HCT116 (cell line): Measurements from ENCODE around the gene AIRE. TPM values are rescaled to one million over a fixed set of nuclear protein-coding genes. Genes with fewer than 3 reads are reported as not detected.

Experiments
- ATAC-seq: fragments of 200-7000 bp; cut with Tn5 transposase; 2 replicates; pipeline ENCODE4 v1.9.1; 2020; ENCODE audit warnings: mild to moderate bottlenecking, moderate library complexity
- BruUV-seq: library from RNA; stranded (reverse); fragments of 400-500 nt; replicated peaks from 2 replicates; lab custom pipeline; 2021; lab: Mats Ljungman, UMichigan
- CTCF ChIA-PET: fragments of 300-600 bp; sonication (Branson Sonifier 250); formaldehyde crosslinking; loops from one replicate; lab custom pipeline; 2021; ENCODE audit warnings: antibody characterized with exemption; lab: Charles Lee
- POLR2A ChIA-PET: fragments of 300-600, 350-600 bp; sonication (Branson Sonifier 250); formaldehyde crosslinking; loops from one replicate; lab custom pipeline; 2021; ENCODE audit warnings: antibody characterized with exemption; lab: Charles Lee
- RAD21 ChIA-PET, 2 experiments: fragments of 300-600 bp; sonication (Branson Sonifier 250); formaldehyde crosslinking; loops; one replicate each; lab custom pipeline; 2023; ENCODE audit warnings: low total read pairs in 2 of 2; ENCODE audit not compliant: uncharacterized antibody in 2 of 2, unreplicated experiment in 2 of 2, low non-redundant PET in 1 of 2; lab: Charles Lee
- DNase-seq: peaks from one replicate; pipeline ENCODE4 v3.0.0-alpha.2; 2010; ENCODE audit warnings: low read depth, low spot score
- H2AFZ ChIP-seq: fragments of 200-600 bp; shearing (Covaris generic), sonication (generic); 2 replicates; pipeline ENCODE4 v1.6.1; 2017; ENCODE audit warnings: low read depth, mixed run types, mixed read lengths, antibody characterized with exemption, low read length; ENCODE audit not compliant: poor library complexity, severe bottlenecking
- H3K27ac ChIP-seq: 2 replicates; pipeline ENCODE4 v1.5.1; 2012; ENCODE audit warnings: low read depth, low read length
- H3K27me3 ChIP-seq: fragments of 200-600 bp; sonication (generic); 2 replicates; pipeline ENCODE4 v1.6.1; 2016; ENCODE audit warnings: mixed run types, low read length, mixed read lengths; ENCODE audit not compliant: insufficient read depth
- H3K36me3 ChIP-seq, 2 experiments: fragments of 200-500 bp in 1 of 2; fragments of 200-600 bp in 1 of 2; sonication (Bioruptor generic) in 1 of 2; sonication (generic) in 1 of 2; 2 replicates each; pipeline versions ENCODE4 v1.5.1 to v1.6.1; 2014 to 2016; ENCODE audit warnings: low read length in 2 of 2, inconsistent platforms in 1 of 2, mixed read lengths in 1 of 2, mixed run types in 1 of 2; ENCODE audit not compliant: insufficient read depth in 2 of 2, control insufficient read depth in 1 of 2
- H3K4me1 ChIP-seq, 2 experiments: fragments of 200-600 bp in 1 of 2; sonication (generic) in 1 of 2; 2 replicates each; pipeline versions ENCODE4 v1.5.1 to v1.6.1; 2012 to 2017; ENCODE audit warnings: low read length in 2 of 2, inconsistent platforms in 1 of 2, mild to moderate bottlenecking in 1 of 2, mixed read lengths in 1 of 2, mixed run types in 1 of 2, moderate library complexity in 1 of 2; ENCODE audit not compliant: insufficient read depth in 2 of 2, control insufficient read depth in 1 of 2
- H3K4me2 ChIP-seq: fragments of 200-600 bp; sonication (generic); 2 replicates; pipeline ENCODE4 v1.6.1; 2017; ENCODE audit warnings: mixed run types, low read length, mixed read lengths
- H3K4me3 ChIP-seq, 2 experiments: fragments of 200-600 bp in 1 of 2; sonication (generic) in 1 of 2; replicated peaks in 1 of 2; 2 replicates each; pipeline ENCODE4 v1.5.1; 2011 to 2016; ENCODE audit warnings: low read length in 2 of 2, control low read depth in 1 of 2, low read depth in 1 of 2, mild to moderate bottlenecking in 1 of 2, mixed read lengths in 1 of 2, mixed run types in 1 of 2
- H3K79me2 ChIP-seq: fragments of 200-600 bp; sonication (generic); 2 replicates; pipeline ENCODE4 v1.6.1; 2017; ENCODE audit warnings: mild to moderate bottlenecking, mixed run types, low read length, moderate library complexity, mixed read lengths; ENCODE audit not compliant: insufficient read depth
- H3K9ac ChIP-seq: fragments of 200-600 bp; sonication (generic); 2 replicates; pipeline ENCODE4 v1.6.1; 2016; ENCODE audit warnings: low read length, mixed read lengths
- H3K9me2 ChIP-seq: fragments of 200-600 bp; sonication (generic), shearing (Covaris generic); 2 replicates; pipeline ENCODE4 v1.6.1; 2017; ENCODE audit warnings: mixed run types, mild to moderate bottlenecking, moderate library complexity; ENCODE audit not compliant: insufficient read depth
- H3K9me3 ChIP-seq, 2 experiments: fragments of 200-500 bp in 1 of 2; fragments of 200-600 bp in 1 of 2; sonication (Bioruptor generic) in 1 of 2; sonication (generic) in 1 of 2; 2 replicates each; pipeline ENCODE4 v1.6.1; 2014 to 2017; ENCODE audit warnings: low read length in 2 of 2, mixed read lengths in 2 of 2, inconsistent platforms in 1 of 2, low read depth in 1 of 2, mild to moderate bottlenecking in 1 of 2, mixed run types in 1 of 2, moderate library complexity in 1 of 2; ENCODE audit not compliant: control insufficient read depth in 1 of 2, insufficient read depth in 1 of 2
- H4K20me1 ChIP-seq: fragments of 200-600 bp; sonication (generic), shearing (Covaris generic); 2 replicates; pipeline ENCODE4 v1.6.1; 2017; ENCODE audit warnings: mixed run types, mild to moderate bottlenecking, moderate library complexity; ENCODE audit not compliant: insufficient read depth
- CBX3 ChIP-seq: IDR thresholded peaks from 2 replicates; pipeline ENCODE4 v1.6.1; 2012; ENCODE audit warnings: low read depth
- CEBPB ChIP-seq: IDR thresholded peaks from 2 replicates; pipeline ENCODE4 v1.6.1; 2012; ENCODE audit warnings: low read depth
- CTCF ChIP-seq, 3 experiments: fragments of 200-600 bp in 1 of 3; sonication (generic) in 1 of 3; IDR thresholded peaks in 2 of 3; conservative IDR thresholded peaks in 1 of 3; 2 replicates each; pipeline ENCODE4 v1.5.1; 2012 to 2017; ENCODE audit warnings: low read depth in 2 of 3, low read length in 2 of 3, antibody characterized with exemption in 1 of 3, borderline replicate concordance in 1 of 3, control low read depth in 1 of 3, mild to moderate bottlenecking in 1 of 3, mixed read lengths in 1 of 3, mixed run types in 1 of 3, moderate library complexity in 1 of 3; ENCODE audit not compliant: insufficient read depth in 1 of 3
- EZH2 ChIP-seq: fragments of 200-600 bp; sonication (generic); IDR thresholded peaks from 2 replicates; pipeline ENCODE4 v1.6.1; 2017; ENCODE audit warnings: antibody characterized with exemption, mixed run types
- EZH2phosphoT487 ChIP-seq: fragments of 200-600 bp; IDR thresholded peaks from 2 replicates; pipeline ENCODE4 v1.6.1; 2018; ENCODE audit warnings: antibody characterized with exemption, borderline replicate concordance
- POLR2A ChIP-seq: IDR thresholded peaks from 2 replicates; pipeline ENCODE4 v1.7.0; 2011; ENCODE audit warnings: borderline replicate concordance; ENCODE audit not compliant: insufficient read depth, insufficient read length; ENCODE audit errors: extremely low read depth
- POLR2AphosphoS5 ChIP-seq: IDR thresholded peaks from 2 replicates; pipeline ENCODE4 v1.6.1; 2011; ENCODE audit warnings: mild to moderate bottlenecking, low read depth, low read length, moderate library complexity
- REST ChIP-seq: IDR thresholded peaks from 2 replicates; pipeline ENCODE4 v1.6.1; 2012; ENCODE audit warnings: low read depth
- SIN3A ChIP-seq: IDR thresholded peaks from 2 replicates; pipeline ENCODE4 v1.6.1; 2012; ENCODE audit warnings: low read depth
- SRF ChIP-seq: IDR thresholded peaks from 2 replicates; pipeline ENCODE4 v1.6.1; 2012; ENCODE audit warnings: low read depth
- TCF7L2 ChIP-seq: IDR thresholded peaks from 2 replicates; pipeline ENCODE4 v1.7.0; 2011; ENCODE audit warnings: borderline replicate concordance, inconsistent platforms; ENCODE audit not compliant: insufficient read depth, insufficient read length; ENCODE audit errors: extremely low read depth
- YY1 ChIP-seq: IDR thresholded peaks from 2 replicates; pipeline ENCODE4 v1.6.1; 2011; ENCODE audit warnings: low read length, low read depth, moderate library complexity, mild to moderate bottlenecking; ENCODE audit not compliant: insufficient replicate concordance; ENCODE audit errors: extremely low read depth
- ZBTB33 ChIP-seq: IDR thresholded peaks from 2 replicates; pipeline ENCODE4 v1.6.1; 2011; ENCODE audit warnings: mild to moderate bottlenecking, low read length, moderate library complexity; ENCODE audit not compliant: insufficient replicate concordance; ENCODE audit errors: extremely low read depth
- ZFX ChIP-seq: fragments of 450-650 bp; IDR thresholded peaks from 2 replicates; pipeline ENCODE4 v1.6.1; 2017
- ZNF274 ChIP-seq: fragments of 200-500 bp; sonication (Bioruptor generic); IDR thresholded peaks from 2 replicates; pipeline ENCODE4 v1.6.1; 2014; ENCODE audit warnings: mild to moderate bottlenecking, low read depth, low read length, inconsistent platforms
- intact Hi-C: fragments of 100-400 bp; cut with micrococcal nuclease; formaldehyde crosslinking; loops from 2 replicates; pipeline ENCODE4 v1.10.0; 2022
- total RNA-seq: library from RNA; stranded (reverse); gene quantifications from one replicate; pipeline ENCODE4 v1.2.1, GENCODE V29; 2021; ENCODE audit not compliant: unreplicated experiment
- TF ChIP-seq, protein P1 (sequence below): IDR thresholded peaks from 2 replicates; pipeline ENCODE4 v1.6.1; 2012
- TF ChIP-seq, protein P2 (sequence below): IDR thresholded peaks from 2 replicates; pipeline ENCODE4 v1.6.1; 2012

AIRE gene
- total RNA-seq, 1 experiment from 2014 or later = not detected

- Histone ChIP-seq H4K20me1 (no peaks in the 10 kb centered on the region), H3K36me3 (no peaks in the 10 kb centered on the region), H3K4me1 (no peaks in the 10 kb centered on the region), H3K9me3 (no peaks in the 10 kb centered on the region), H3K4me3 (no peak overlapping the region), H3K27ac (no peak overlapping the region), H3K4me2 (no peak overlapping the region), H2AFZ (no peak overlapping the region), H3K9me2 (no peaks in the 10 kb centered on the region), H3K79me2 (no peaks in the 10 kb centered on the region), H3K9ac (no peak overlapping the region), H3K27me3 (no peaks in the 10 kb centered on the region)
- no TSS peak for BruUV-seq
- ChIA-PET POLR2A (no interaction called here), CTCF (no interaction called here), RAD21 (no interaction called here)
- ATAC-seq (no peak), DNase-seq (no peak)
- TF ChIP-seq EZH2phosphoT487 (no peak), CTCF (IDR thresholded peaks at IDR 0.05 in 2 of 3, conservative IDR thresholded peaks at IDR 0.05 in 1 of 3; ENCODE audit: borderline replicate concordance in 1 of 3, insufficient read depth in 1 of 3, low read depth in 2 of 3, low read length in 2 of 3) (no peak), POLR2AphosphoS5 (no peak), CEBPB (no peak), SIN3A (no peak), POLR2A (no peak), EZH2 (no peak), CBX3 (no peak), SRF (no peak), ZBTB33 (no peak), ZFX (no peak), YY1 (no peak), REST (no peak), ZNF274 (no peak), TCF7L2 (no peak)
- TF ChIP-seq, protein P1, sequence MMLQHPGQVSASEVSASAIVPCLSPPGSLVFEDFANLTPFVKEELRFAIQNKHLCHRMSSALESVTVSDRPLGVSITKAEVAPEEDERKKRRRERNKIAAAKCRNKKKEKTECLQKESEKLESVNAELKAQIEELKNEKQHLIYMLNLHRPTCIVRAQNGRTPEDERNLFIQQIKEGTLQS = no peak
- TF ChIP-seq, protein P2, sequence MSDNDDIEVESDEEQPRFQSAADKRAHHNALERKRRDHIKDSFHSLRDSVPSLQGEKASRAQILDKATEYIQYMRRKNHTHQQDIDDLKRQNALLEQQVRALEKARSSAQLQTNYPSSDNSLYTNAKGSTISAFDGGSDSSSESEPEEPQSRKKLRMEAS = no peak
- intact Hi-C loops = no loop called here
Measured at GRCh38 chr21:44253832-44254710, 31.6 kb upstream of the AIRE start.
